GM18909 (cell line): ENCODE data around the gene SEPTIN3.

Experiments used
- ATAC-seq: cut with Tn5 transposase; IDR thresholded peaks from one replicate; pipeline ENCODE4 v1.9.1; 2021; ENCODE audit warnings: mild to moderate bottlenecking; ENCODE audit not compliant: unreplicated experiment, poor library complexity

Gene SEPTIN3

DNA sequence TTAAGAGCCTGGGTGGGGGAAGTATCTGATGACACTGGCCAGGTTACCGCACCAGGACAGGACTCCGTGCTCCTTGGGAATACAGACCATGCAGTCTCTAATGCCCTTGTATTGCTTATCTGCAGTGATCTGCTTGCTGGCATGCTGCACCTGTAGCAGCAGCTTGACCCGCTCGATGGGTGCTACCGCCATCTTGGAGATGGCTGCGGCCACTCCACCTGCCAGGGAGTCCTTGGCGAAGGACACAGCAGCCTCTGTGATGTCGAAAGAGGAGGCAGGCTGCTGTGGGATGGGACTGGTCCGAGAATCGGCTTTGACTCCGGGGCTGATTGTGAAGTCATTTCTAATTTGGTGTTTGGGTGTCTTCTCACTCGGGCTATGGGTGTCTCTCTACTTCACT is 32.5 kb downstream of the SEPTIN3 start:
- no peak for ATAC-seq

DNA sequence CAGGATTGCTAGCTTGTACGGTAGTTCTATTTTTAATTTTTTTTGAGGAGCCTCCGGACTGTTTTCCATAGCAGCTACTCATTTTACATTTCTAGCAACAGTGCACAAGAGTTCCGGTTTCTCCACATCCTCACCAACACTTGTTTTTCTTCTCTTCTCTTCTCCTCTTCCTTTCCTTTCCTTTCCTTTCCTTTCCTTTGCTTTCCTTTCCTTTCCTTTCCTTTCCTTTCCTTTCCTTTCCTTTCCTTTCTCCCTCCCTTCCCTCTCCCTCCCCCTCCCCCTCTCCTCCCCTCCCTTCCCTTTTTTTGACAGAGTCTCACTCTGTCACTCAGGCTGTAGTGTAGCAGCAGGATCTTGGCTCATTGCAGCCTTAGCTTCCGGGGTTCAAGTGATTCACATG is 38.7 kb downstream of the SEPTIN3 start:
- no peak for ATAC-seq

DNA sequence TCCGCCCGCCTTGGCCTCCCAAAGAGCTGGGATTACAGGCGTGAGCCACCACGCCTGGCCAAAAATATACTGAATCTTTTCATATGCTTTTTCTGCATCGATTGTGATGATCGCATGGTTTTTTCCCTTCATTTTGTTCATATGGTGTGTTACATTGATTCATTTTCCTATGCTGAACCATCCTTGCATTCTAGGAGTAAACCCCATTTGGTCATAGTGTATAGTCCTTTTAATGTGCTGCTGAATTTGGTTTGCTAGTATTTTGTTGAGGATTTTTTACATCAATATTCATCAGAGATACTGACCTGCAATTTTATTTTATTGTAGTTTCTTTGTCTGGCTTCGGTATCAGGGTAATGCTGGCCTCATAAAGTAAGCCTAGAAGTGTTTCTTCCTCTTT is 41.5 kb downstream of the SEPTIN3 start:
- no peak for ATAC-seq

DNA sequence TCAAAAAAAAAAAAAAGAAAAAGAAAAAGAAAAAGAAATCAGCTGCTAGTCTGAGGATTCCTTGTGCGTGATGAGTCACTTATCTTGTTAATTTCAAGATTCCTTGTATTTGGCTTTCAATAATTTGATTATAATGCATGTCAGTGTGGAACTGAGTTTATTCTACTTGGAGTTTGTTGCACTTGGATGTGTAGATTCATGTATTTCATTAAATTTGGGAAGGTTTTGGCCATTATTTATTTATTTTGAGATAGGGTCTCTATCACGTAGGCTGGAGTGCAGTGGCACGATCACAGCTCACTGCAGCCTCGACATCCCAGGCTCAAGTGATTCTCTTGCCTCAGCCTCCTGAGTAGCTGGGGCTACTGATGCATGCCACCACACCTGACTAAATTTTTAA is 44.1 kb downstream of the SEPTIN3 start:
- ATAC-seq, result no peak

DNA sequence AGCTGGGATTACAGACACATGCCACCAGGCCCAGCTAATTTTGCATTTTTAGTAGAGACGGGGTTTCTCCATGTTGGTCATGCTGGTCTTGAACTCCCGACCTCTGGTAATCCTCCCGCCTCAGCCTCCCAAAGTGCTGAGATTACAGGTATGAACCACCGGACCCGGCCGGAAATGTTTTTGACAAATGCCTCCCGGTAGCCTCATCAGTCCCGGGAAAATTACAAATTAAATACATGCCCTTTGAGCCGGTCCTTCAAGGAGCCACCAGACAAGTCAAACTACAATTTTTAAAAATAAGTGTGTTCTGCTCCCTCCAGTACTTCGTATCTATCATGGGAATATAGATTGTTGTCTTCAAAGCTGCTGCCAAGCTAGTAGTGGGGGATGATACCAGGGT is 46.9 kb downstream of the SEPTIN3 start:
- no peak for ATAC-seq

DNA sequence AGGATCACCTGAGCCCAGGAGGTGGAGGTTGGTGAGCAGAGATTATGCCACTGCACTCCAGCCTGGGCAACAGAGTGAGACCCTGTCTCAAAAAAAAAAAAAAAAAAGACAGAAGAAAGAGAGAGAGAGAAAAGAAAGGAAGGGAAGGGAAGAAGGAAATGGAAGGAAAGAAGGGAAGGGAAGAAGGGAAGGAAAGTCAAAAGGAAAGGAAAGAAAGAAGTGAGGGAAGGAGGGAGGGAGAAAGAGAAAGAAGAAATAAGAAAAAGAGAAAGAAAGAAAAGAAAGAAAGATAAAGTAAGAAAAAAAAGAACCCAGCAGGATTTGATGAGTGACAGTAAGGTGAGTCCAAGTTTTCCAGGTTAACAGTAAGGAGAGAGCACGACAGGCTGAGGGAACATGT is 49.0 kb downstream of the SEPTIN3 start:
- ATAC-seq, result no peak
